H54 (cell line): ENCODE results near the gene UGGT2.
"Not testable (repeated sequence)": the region's sequence is repeated elsewhere in the genome, so short reads cannot be mapped to it uniquely, and the experiment has no call there.

Experiments used
- DNase-seq: peaks from one replicate; pipeline ENCODE4 v3.0.0; 2011; ENCODE audit warnings: low spot score, mixed read lengths; ENCODE audit not compliant: insufficient read length
- FAIRE-seq: peaks from 3 replicates; lab custom pipeline; 2011; peaks lifted over from hg19 to GRCh38; lab: Jason Lieb, UNC
- POLR2A ChIP-seq: IDR thresholded peaks from 2 replicates; pipeline ENCODE4 v1.6.1; 2011; ENCODE audit warnings: low read depth, mild to moderate bottlenecking, low read length

Gene UGGT2

DNA sequence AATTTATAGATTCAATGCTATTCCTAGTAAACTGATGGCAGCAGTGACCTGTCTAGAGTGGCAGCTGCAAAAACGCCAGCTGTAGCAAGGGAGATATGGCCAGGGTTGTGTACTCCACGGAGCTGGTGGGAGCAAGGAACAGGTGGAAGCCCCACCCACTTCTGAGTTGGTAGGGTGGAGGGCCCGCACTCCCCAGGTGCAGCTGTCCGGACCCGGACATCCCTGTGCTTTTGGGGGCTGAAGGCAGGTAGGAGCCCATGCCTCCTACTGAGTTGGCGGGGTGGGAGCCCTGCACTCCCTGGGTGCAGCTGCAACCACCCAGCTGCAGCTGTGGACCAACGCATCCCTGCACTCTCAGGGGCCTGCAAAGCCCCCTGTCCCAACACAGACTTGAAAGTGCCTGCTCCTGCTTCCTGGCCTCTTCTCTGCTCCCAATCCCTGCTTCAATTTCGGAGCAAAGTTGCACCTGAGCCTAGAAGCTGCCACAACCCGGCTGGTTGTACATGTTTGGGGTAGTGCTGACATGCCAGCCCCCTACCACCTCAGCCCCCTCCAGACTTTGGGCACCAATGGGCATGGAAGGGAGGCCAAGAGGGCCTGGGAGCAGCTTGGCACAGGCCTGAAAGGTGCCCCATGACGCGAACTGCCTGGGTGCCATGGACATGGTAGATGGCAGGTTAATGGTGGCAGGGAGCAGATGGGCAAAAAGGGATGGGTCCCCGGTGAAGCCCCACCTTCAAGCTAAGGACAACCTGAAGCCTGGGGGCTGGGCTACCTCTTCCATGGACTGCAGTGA is 19.8 kb downstream of the UGGT2 start:
- DNase-seq (no peak), FAIRE-seq (no peak)
- no peak for TF ChIP-seq POLR2A

DNA sequence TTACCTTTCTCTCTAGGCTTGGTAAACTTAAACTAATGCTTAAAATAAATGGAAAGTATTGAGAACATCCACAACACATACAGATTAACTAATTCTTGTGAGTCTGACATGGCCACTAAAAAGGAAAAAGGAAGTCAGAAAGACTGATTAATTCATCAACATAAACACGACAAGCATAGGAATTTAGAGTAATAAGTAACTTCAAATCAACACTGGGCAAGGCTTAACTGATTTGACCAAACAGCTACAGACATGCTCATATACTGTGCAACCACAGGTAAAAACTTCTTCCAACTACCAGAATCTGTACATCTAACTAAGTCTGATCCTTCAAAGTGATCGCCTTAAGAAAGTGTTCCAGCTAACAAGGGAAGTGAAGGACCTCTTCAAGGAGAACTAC is 20.5 kb downstream of the UGGT2 start:
- FAIRE-seq (peak; percentile 69), DNase-seq (no peak)
- no peak for TF ChIP-seq POLR2A

DNA sequence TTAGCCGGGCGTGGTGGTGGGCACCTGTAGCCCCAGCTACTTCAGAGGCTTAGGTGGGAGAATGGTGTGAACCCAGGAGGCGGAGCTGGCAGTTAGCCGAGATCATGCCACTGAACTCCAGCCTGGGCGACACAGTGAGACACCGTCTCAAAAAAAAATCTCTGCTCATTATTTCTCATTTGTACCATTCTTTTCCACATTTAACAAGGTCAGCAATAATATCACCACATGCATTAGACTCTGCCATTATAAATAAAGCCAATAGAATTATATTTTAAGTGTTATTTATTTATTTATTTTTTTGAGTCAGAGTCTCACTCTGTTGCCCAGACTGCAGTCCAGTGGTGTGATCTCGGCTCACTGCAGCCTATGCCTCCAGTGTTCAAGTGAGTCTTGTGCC is 24.2 kb downstream of the UGGT2 start:
- DNase-seq = no peak
- FAIRE-seq = no peak
- no peak for TF ChIP-seq POLR2A

DNA sequence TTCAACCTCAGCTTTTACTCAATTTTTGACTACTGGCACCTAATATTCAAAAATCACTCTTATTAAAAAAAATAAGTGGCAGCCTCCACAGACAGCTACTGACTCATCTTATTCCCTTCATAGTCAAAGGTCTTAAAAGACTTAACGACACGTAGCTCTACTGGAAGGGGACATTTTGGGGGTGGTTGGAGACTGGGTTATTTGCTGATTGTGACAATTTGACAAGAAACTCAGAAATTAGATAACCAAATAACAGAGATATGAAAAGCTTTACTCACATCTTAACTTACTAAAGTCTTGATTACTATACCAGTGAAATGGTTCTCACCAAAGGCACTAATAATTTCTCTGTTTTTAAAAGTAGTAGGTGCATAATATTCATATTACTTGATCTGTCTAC is 25.7 kb downstream of the UGGT2 start:
- no peak for TF ChIP-seq POLR2A
- DNase-seq (no peak), FAIRE-seq (peak; percentile 23)

DNA sequence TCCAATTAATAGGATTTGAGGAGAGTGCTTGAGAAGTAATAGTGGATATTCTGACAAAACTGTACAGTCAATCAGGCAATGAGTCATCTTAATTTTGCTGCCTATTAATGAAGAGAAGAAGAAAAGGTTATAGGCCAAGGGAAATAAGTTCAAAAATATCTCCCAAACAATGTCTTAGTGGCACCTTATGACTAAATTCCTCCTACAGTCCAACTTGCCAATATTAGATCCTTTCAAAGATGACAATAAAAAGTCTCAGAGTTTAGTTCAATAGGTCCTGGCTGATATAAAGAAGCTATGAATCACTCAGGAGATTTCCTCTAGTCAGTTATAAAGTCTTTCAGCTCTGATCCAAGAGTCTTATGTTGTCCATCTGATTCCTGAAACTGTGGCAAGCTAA is 27.9 kb downstream of the UGGT2 start:
- DNase-seq = no peak
- FAIRE-seq = no peak
- no peak for TF ChIP-seq POLR2A

DNA sequence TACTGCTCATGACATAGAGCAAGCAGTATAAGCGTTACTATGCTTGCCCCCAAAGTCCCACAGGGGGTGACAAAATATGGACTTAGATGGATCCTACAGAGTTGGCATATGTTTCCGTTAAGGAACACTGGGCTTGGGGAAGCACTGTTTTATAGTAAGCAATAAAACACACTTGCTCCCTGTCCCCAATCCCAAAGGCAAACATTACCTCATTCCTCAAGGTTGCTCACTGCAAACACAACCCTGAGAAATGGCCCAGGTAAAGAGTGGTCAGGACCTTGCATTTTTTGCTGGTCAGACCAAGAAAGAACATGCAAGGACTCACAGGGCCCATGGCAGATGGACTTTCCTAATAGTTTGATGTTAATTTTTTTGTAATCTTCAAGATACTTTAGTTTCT is 32.3 kb downstream of the UGGT2 start:
- TF ChIP-seq POLR2A = no peak
- FAIRE-seq (no peak), DNase-seq (no peak)

DNA sequence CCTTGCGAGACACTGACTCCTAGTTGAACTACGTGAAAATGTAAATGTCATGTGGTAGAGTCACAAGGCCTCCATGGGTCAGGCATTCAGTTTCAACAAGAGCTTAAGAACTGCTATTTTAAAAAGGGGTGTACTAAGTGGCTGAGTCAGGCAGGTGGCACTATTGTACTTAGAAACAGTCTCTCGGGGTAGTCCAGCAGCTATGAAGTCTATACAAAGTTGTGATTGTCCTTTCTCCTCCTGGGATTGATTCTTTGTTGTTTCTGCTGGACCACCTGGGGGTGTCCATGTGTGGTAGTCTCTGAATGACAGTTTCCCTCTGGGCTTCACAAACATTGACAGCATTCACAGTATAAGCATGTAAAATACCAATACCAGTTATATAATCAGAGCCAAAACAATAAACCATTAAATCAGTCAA is 33.0 kb downstream of the UGGT2 start:
- DNase-seq (peak; percentile 38), FAIRE-seq (peak; percentile 93)
- no peak for TF ChIP-seq POLR2A

DNA sequence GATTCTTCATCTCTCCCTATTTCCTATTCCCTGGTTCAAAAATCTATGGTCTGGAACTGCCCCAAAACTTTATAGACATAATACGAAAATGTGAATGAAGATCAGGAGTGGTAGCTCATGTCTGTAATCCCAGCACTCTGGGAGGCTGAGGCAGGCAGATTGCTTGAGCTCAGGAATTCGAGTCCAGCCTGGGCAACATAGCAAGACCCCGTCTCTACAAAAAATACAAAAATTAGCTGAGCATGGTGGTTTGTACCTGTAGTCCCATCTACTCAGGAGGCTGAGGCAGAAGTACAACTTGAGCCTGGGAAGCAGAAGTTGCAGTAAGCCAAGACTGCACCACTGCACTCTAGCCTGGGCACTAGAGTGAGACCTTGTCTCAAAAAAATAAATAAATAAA is 35.1 kb downstream of the UGGT2 start:
- DNase-seq (no peak), FAIRE-seq (no peak)
- no peak for TF ChIP-seq POLR2A

DNA sequence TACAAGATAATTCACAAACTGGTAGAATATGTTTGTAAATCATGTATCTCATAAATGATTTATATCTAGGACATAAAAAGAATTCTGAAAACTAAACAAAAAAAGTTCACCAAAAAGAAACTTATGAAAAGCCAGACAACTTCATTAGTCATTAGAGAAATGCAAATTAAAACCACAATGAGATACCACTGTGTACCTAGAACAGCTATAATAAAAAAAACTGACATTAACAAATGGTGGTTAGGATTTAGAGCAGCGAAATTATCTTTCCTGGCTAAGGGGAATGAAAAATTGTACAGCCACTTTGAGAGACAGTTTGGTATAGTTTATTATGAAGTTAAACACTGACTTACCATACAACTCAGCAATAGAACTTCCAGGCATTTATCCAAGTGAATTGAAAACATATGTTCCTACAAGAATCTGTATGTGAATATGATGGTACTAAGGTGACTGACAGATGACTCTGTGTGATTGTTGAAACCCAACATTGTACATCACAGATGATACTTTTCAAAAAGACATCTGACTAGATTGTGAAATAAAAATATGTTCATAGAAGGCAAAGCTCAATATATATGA is 41.8 kb downstream of the UGGT2 start:
- DNase-seq = no peak
- FAIRE-seq = peak; percentile 61
- no peak for TF ChIP-seq POLR2A

DNA sequence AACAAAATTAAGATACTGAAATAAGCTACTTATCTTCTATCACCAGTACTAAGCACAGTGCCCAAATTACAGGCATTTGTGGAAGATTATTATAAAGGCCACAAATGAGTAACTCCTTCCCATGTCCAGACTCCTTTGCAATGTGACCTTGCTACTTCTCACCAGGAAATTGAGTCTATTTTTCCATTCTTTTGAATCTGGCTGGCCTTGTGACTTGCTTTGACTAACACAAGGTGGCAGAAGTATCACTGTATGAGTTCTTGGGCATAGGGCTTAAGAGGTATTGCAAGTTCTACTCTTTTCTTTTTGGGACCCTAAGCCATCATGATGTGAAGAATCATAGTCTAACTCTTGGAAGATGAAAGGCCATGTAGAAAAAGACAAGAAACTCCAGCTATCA is 49.9 kb downstream of the UGGT2 start:
- FAIRE-seq = peak; percentile 23
- DNase-seq = no peak
- no peak for TF ChIP-seq POLR2A

DNA sequence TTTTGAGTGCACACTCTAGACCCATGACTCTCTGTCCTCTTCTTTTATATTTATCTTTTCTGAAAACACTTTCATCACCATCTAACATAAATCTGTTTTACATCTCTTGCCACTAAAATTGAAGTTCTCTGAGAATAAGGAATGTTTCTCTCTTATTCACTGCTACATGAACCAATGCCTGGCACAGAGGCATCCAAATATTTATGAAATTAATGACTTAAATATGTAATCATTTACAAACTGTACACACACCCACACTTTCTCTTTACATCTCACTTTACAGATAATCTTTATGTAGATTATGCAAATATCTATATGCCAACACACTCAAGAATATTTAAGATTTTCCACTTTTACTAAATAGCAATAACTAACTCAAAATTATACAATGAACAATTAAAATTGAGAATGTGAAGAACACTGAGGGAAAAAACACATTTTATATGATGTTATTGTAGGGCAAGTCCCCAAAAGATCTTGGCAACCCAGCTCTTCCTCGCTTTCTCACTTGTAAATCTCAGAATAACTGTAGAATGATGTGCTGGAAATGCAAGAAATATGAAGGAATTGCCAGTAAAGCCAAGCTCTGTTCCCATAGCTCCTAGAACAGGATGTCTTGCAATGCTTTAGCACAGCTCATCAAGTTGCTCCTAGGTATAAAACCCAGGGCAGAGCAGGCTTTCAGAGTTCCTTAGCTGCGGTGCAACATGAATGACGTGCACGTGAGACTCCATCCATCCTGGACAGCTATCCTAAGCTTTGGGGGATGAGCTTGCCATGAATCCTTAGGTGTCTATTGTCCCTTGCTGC is 50.7 kb downstream of the UGGT2 start:
- no peak for FAIRE-seq
- TF ChIP-seq POLR2A = no peak
- DNase-seq = no peak

DNA sequence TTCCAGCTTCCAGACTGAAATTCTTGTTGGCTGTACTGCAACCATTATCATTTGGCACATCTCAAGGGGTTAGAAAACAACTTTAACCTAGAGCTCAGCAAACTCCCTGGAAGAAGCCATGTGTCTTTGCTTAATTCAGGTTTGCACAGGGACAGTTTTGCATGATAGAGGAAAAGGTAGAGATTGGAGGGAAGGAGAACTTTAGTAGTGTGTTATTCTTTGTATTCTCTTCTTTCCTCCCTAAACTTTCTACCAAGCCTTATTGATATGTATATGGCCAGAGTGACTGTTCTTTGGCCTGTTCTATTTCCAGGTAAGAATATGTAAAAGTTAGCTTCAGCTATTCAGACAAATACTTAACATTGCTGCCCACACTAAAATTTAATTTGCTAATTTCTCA is 53.1 kb downstream of the UGGT2 start:
- no peak for DNase-seq
- no peak for TF ChIP-seq POLR2A
- peak; percentile 84 for FAIRE-seq

DNA sequence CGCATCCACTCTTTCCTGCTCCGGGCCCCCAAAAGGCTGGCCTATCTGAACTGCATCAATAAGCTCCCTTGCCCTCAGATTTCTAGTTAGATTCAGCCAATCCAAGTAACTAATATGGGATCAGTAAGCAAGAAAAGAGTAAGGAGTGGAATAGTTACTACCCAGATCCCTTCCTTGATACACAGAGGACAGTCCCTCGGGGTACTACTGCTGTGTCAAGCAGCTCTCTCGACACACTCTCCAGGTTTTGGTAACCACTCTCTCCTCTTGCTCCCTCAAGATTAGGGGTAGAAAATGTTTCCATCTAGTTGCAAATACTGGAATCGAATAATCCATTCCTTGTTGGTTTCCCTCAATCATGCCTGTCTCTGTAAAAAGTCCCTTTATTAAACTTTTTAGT is 65.4 kb downstream of the UGGT2 start:
- FAIRE-seq (no peak), DNase-seq (no peak)
- TF ChIP-seq POLR2A = no peak

DNA sequence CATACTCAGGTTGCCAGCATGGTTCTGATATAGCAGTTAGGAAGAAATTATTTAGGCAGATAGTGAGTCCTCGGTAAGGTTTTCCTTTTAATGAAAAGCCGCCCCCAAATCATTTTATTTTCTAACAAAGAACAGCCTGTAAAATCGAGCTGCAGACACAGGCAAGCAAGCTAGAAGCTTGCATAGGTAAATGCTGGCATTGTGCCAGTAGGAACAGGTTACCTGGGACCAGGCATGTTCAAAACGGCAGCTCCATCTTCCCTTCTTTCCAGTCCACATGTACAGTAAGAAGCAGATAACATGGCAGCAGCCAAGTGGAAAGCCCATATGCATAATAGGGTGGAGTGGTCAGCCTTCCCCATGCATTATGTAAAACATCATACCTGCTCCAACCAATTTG is 71.1 kb downstream of the UGGT2 start:
- no peak for TF ChIP-seq POLR2A
- no peak for FAIRE-seq

DNA sequence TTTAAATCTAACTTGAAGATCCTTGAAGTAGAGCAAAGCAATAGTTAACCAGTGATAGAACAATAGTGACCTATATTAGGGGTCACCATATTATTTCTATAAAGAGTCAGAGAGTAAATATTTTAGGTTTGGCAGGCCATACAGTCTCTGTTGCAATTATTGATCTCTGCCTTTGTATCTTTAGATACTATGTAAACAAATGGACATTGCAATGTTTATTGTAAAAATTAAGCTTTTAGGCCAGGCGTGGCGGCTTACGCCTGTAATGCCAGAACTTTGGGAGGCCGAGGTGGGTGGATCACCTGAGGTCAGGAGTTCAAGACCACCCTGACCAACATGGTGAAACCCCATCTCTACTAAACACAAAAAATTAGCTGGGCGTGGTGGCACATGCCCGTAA is 80.5 kb downstream of the UGGT2 start:
- not testable (repeated sequence) for FAIRE-seq, DNase-seq

More for the DNA sequence above, 71.1 kb downstream of the UGGT2 start:
- DNase-seq = no peak
